SK-N-DZ (cell line): ENCODE data around the gene CYLC1. TPM values are rescaled to one million over a fixed set of nuclear protein-coding genes. Genes with fewer than 3 reads are reported as not detected.

Experiments
- DNase-seq: peaks from one replicate; pipeline ENCODE4 v3.0.0-alpha.2; 2015; ENCODE audit warnings: low spot score
- polyA plus RNA-seq, 2 experiments: library from polyadenylated mRNA; depleted of rRNA; stranded (reverse); fragments of >200 nt; gene quantifications; 2 replicates each; pipeline ENCODE4 v1.2.3, GENCODE V29; 2014

Gene CYLC1
- polyA plus RNA-seq (2014; cell fraction: cytosol; rRNA removed), result not detected in 2 replicates
- not detected in 2 replicates for polyA plus RNA-seq (2014; cell fraction: nucleus; rRNA removed)

GRCh38 chrX:83860846-83861245 is at the start of gene CYLC1:
Gene CYLC1 (plus strand): TSS chrX:83861146. CDS start chrX:83861183, 37 bp downstream.
- no peak for DNase-seq

- peak; percentile 15 for DNase-seq
Measured at GRCh38 chrX:83819304-83819703, 41.6 kb upstream of the CYLC1 start.

- DNase-seq, result no peak
Measured at GRCh38 chrX:83829874-83830273, 31.1 kb upstream of the CYLC1 start.

- DNase-seq, result peak; percentile 49
Measured at GRCh38 chrX:83845397-83845796, 15.5 kb upstream of the CYLC1 start.

GRCh38 chrX:83847339-83847738 is 13.6 kb upstream of the CYLC1 start:
- DNase-seq, result no peak

GRCh38 chrX:83888585-83888984 is 27.6 kb downstream of the CYLC1 start:
- no peak for DNase-seq

- no peak for DNase-seq
Measured at GRCh38 chrX:83892433-83892832, 31.5 kb downstream of the CYLC1 start.

- no peak for DNase-seq
Measured at GRCh38 chrX:83906921-83907320, 46.0 kb downstream of the CYLC1 start.

GRCh38 chrX:83916525-83916924 is 55.6 kb downstream of the CYLC1 start:
- DNase-seq, result peak; percentile 6

GRCh38 chrX:83934220-83934619 is 73.3 kb downstream of the CYLC1 start:
- no peak for DNase-seq
